H9 (cell line): ENCODE results near the gene RILPL1. TPM values are rescaled to one million over a fixed set of nuclear protein-coding genes. Genes with fewer than 3 reads are reported as not detected.

ENCODE experiments used
- DNase-seq: peaks from one replicate; pipeline ENCODE4 v3.0.0-alpha.2; 2017
- H2AFZ ChIP-seq: one replicate; pipeline ENCODE4 v1.6.1; 2013; ENCODE audit warnings: mild to moderate bottlenecking, low read length, control low read depth, moderate library complexity
- H2AK5ac ChIP-seq: 2 replicates; pipeline ENCODE4 v1.6.1; 2013; ENCODE audit warnings: low read length, control low read depth, mixed read lengths; ENCODE audit not compliant: insufficient read length
- H2BK120ac ChIP-seq: one replicate; pipeline ENCODE4 v1.6.1; 2013; ENCODE audit warnings: low read depth, mild to moderate bottlenecking, low read length, control low read depth, inconsistent platforms; ENCODE audit not compliant: poor library complexity, severe bottlenecking
- H2BK12ac ChIP-seq: 2 replicates; pipeline ENCODE4 v1.6.1; 2013; ENCODE audit warnings: low read length, control low read depth, mixed read lengths, low read depth; ENCODE audit not compliant: insufficient read length
- H2BK15ac ChIP-seq: 2 replicates; pipeline ENCODE4 v1.6.1; 2013; ENCODE audit warnings: low read depth, low read length, control low read depth
- H2BK20ac ChIP-seq: one replicate; pipeline ENCODE4 v1.6.1; 2013; ENCODE audit warnings: low read depth, mild to moderate bottlenecking, low read length, control low read depth, inconsistent platforms; ENCODE audit not compliant: poor library complexity, severe bottlenecking
- H2BK5ac ChIP-seq: 2 replicates; pipeline ENCODE4 v1.6.1; 2013; ENCODE audit warnings: low read length, control low read depth, mixed read lengths; ENCODE audit not compliant: insufficient read length
- H3K14ac ChIP-seq: 2 replicates; pipeline ENCODE4 v1.6.1; 2013; ENCODE audit warnings: low read length, control low read depth; ENCODE audit not compliant: insufficient read depth
- H3K18ac ChIP-seq: 2 replicates; pipeline ENCODE4 v1.6.1; 2013; ENCODE audit warnings: low read depth, mild to moderate bottlenecking, mixed read lengths, low read length, control low read depth; ENCODE audit not compliant: insufficient read length
- H3K23ac ChIP-seq: 2 replicates; pipeline ENCODE4 v1.6.1; 2013; ENCODE audit warnings: low read length, control low read depth, mixed read lengths, low read depth; ENCODE audit not compliant: insufficient read length
- H3K23me2 ChIP-seq: 2 replicates; pipeline ENCODE4 v1.6.1; 2013; ENCODE audit warnings: low read depth, mild to moderate bottlenecking, mixed read lengths, low read length, control low read depth; ENCODE audit not compliant: insufficient read length, poor library complexity, severe bottlenecking
- H3K27ac ChIP-seq: 2 replicates; pipeline ENCODE4 v1.5.1; 2013; ENCODE audit warnings: low read length, control low read depth, mixed read lengths, low read depth; ENCODE audit not compliant: insufficient read length
- H3K27me3 ChIP-seq: 2 replicates; pipeline ENCODE4 v1.6.1; 2013; ENCODE audit warnings: low read length, control low read depth, inconsistent platforms; ENCODE audit not compliant: insufficient read depth
- H3K4ac ChIP-seq: 2 replicates; pipeline ENCODE4 v1.6.1; 2013; ENCODE audit warnings: low read depth, mild to moderate bottlenecking, control low read depth, inconsistent platforms, low read length, moderate library complexity
- H3K4me1 ChIP-seq: 2 replicates; pipeline ENCODE4 v1.6.1; 2013; ENCODE audit warnings: low read length, control low read depth, inconsistent platforms; ENCODE audit not compliant: insufficient read depth
- H3K4me2 ChIP-seq: 2 replicates; pipeline ENCODE4 v1.6.1; 2013; ENCODE audit warnings: low read length, control low read depth, mixed read lengths; ENCODE audit not compliant: insufficient read length, insufficient read depth
- H3K56ac ChIP-seq: 2 replicates; pipeline ENCODE4 v1.6.1; 2013; ENCODE audit warnings: low read depth, mild to moderate bottlenecking, mixed read lengths, low read length, control low read depth; ENCODE audit not compliant: insufficient read length
- H3K79me1 ChIP-seq: 2 replicates; pipeline ENCODE4 v1.6.1; 2013; ENCODE audit warnings: low read depth, mild to moderate bottlenecking, moderate library complexity, low read length, control low read depth, inconsistent platforms; ENCODE audit not compliant: insufficient read depth, poor library complexity, severe bottlenecking
- H3K79me2 ChIP-seq: 2 replicates; pipeline ENCODE4 v1.6.1; 2013; ENCODE audit warnings: low read length, control low read depth, inconsistent platforms; ENCODE audit not compliant: insufficient read depth
- H3K9ac ChIP-seq: 2 replicates; pipeline ENCODE4 v1.6.1; 2013; ENCODE audit warnings: low read length, control low read depth, mixed read lengths; ENCODE audit not compliant: insufficient read length; ENCODE audit errors: extremely low read depth
- H3K9me3 ChIP-seq: one replicate; pipeline ENCODE4 v1.6.1; 2013; ENCODE audit warnings: low read depth, low read length, inconsistent platforms; ENCODE audit not compliant: control insufficient read depth
- H3T11ph ChIP-seq: one replicate; pipeline ENCODE4 v1.6.1; 2013; ENCODE audit warnings: mild to moderate bottlenecking, low read length, control low read depth, inconsistent platforms
- H4K20me1 ChIP-seq: one replicate; pipeline ENCODE4 v1.6.1; 2013; ENCODE audit not compliant: control insufficient read depth, insufficient read length, insufficient read depth
- H4K5ac ChIP-seq: 2 replicates; pipeline ENCODE4 v1.6.1; 2013; ENCODE audit warnings: low read depth, mild to moderate bottlenecking, mixed read lengths, low read length, control low read depth; ENCODE audit not compliant: insufficient read length
- H4K8ac ChIP-seq: replicated peaks from 2 replicates; pipeline ENCODE4 v1.6.1; 2013; ENCODE audit warnings: low read length, control low read depth, mixed read lengths, low read depth; ENCODE audit not compliant: insufficient read length
- H4K91ac ChIP-seq: 2 replicates; pipeline ENCODE4 v1.6.1; 2013; ENCODE audit warnings: low read depth, mild to moderate bottlenecking, moderate library complexity, mixed read lengths, low read length, control low read depth; ENCODE audit not compliant: insufficient read length
- H3K27ac Mint-ChIP-seq, 3 experiments: 2 replicates in 2 of 3; 3 replicates in 1 of 3; pipeline ENCODE4 v1.8.0; 2020 to 2021; ENCODE audit warnings: mixed read lengths in 3 of 3, mild to moderate bottlenecking in 1 of 3, moderate library complexity in 1 of 3
- H3K27me3 Mint-ChIP-seq: 2 replicates; pipeline ENCODE4 v1.8.0; 2021; ENCODE audit warnings: low read depth, mild to moderate bottlenecking, moderate library complexity, mixed read lengths
- H3K36me3 Mint-ChIP-seq, 3 experiments: 2 replicates in 2 of 3; 3 replicates in 1 of 3; pipeline ENCODE4 v1.8.0; 2020 to 2021; ENCODE audit warnings: low read depth in 3 of 3, mixed read lengths in 3 of 3; ENCODE audit not compliant: insufficient read depth in 1 of 3
- H3K4me1 Mint-ChIP-seq, 2 experiments: 2 replicates each; pipeline ENCODE4 v1.8.0; 2020; ENCODE audit warnings: mixed read lengths in 2 of 2
- H3K4me3 Mint-ChIP-seq, 2 experiments: 2 replicates in 1 of 2; 3 replicates in 1 of 2; pipeline ENCODE4 v1.8.0; 2020 to 2021; ENCODE audit warnings: mild to moderate bottlenecking in 2 of 2, mixed read lengths in 2 of 2, moderate library complexity in 1 of 2
- H3K9me3 Mint-ChIP-seq, 2 experiments: 2 replicates in 1 of 2; 3 replicates in 1 of 2; pipeline ENCODE4 v1.8.0; 2020; ENCODE audit warnings: mild to moderate bottlenecking in 2 of 2, mixed read lengths in 2 of 2, moderate library complexity in 1 of 2
- CTCF ChIP-seq: fragments of 200-600 bp; sonication (generic); conservative IDR thresholded peaks from 3 replicates; pipeline ENCODE4 v1.8.0; 2021; ENCODE audit warnings: antibody characterized with exemption, mild to moderate bottlenecking
- WGBS: extraction: QIAGEN DNeasy Blood & Tissue Kit; methylation state at CpG from one replicate; pipeline ENCODE4 v1.1.7; 2013; ENCODE audit warnings: missing lambda C conversion rate, low lambda C conversion rate, mixed read lengths; ENCODE audit not compliant: insufficient read length; ENCODE audit errors: extremely low coverage; 5-methylcytosine and 5-hydroxymethylcytosine counted together
- total RNA-seq: library from RNA; stranded (reverse); gene quantifications from 2 replicates; pipeline ENCODE4 v1.2.1, GENCODE V29; 2021

RILPL1 gene
- total RNA-seq, 1 experiment from 2014 or later = 8.1 TPM

- H3K14ac ChIP-seq = no peak overlapping the region
- H2AK5ac ChIP-seq = no peak overlapping the region
- no peaks in the 10 kb centered on the region for H4K20me1 ChIP-seq
- no peaks in the 10 kb centered on the region for H3K27me3 ChIP-seq
- no peak overlapping the region for H3K27ac ChIP-seq
- H3T11ph ChIP-seq = no peak overlapping the region
- H3K4me1 Mint-ChIP-seq = peaks cover 6 to 10% of the 10 kb centered on the region in 2 experiments
- no peak overlapping the region for H3K27ac Mint-ChIP-seq
- no peak overlapping the region for H3K23ac ChIP-seq
- H4K5ac ChIP-seq = no peak overlapping the region
- TF ChIP-seq CTCF = no peak
- H2AFZ ChIP-seq = no peak overlapping the region
- H2BK15ac ChIP-seq = no peak overlapping the region
- DNase-seq = no peak
- H3K36me3 Mint-ChIP-seq = no peaks in the 10 kb centered on the region
- H3K9ac ChIP-seq = no peak overlapping the region
- no peak overlapping the region for H3K18ac ChIP-seq
- no peaks in the 10 kb centered on the region; a peak in 1 of 5 replicates for H3K9me3 Mint-ChIP-seq
- no peak overlapping the region for H3K4me2 ChIP-seq
- H3K56ac ChIP-seq = no peak overlapping the region
- no peaks in the 10 kb centered on the region for H3K9me3 ChIP-seq
- H3K27me3 Mint-ChIP-seq = peaks cover 8% of the 10 kb centered on the region
- H2BK20ac ChIP-seq = no peak overlapping the region
- no peaks in the 10 kb centered on the region for H3K4me1 ChIP-seq
- no peaks in the 10 kb centered on the region for H3K79me2 ChIP-seq
- no peak overlapping the region for H2BK12ac ChIP-seq
- H4K91ac ChIP-seq = no peak overlapping the region
- H4K8ac ChIP-seq = no peak overlapping the region
- H3K4me3 Mint-ChIP-seq = no peak overlapping the region
- H2BK5ac ChIP-seq = no peak overlapping the region
- H2BK120ac ChIP-seq = no peak overlapping the region
- H3K4ac ChIP-seq = no peak overlapping the region
- no CpG with 5 or more reads among the region's 4 CpGs for WGBS
- H3K79me1 ChIP-seq = no peaks in the 10 kb centered on the region
- H3K23me2 ChIP-seq = no peaks in the 10 kb centered on the region
Observed at GRCh38 chr12:123449856-123450255, 83.7 kb downstream of the RILPL1 start.
